HCT116 (cell line): ENCODE measurements around the gene KLK1. TPM values are rescaled to one million over a fixed set of nuclear protein-coding genes. Genes with fewer than 3 reads are reported as not detected.

Source experiments
- ATAC-seq: fragments of 200-7000 bp; cut with Tn5 transposase; 2 replicates; pipeline ENCODE4 v1.9.1; 2020; ENCODE audit warnings: mild to moderate bottlenecking, moderate library complexity
- BruUV-seq: library from RNA; stranded (reverse); fragments of 400-500 nt; replicated peaks from 2 replicates; lab custom pipeline; 2021; lab: Mats Ljungman, UMichigan
- CTCF ChIA-PET: fragments of 300-600 bp; sonication (Branson Sonifier 250); formaldehyde crosslinking; loops from one replicate; lab custom pipeline; 2021; ENCODE audit warnings: antibody characterized with exemption; lab: Charles Lee
- POLR2A ChIA-PET: fragments of 300-600, 350-600 bp; sonication (Branson Sonifier 250); formaldehyde crosslinking; loops from one replicate; lab custom pipeline; 2021; ENCODE audit warnings: antibody characterized with exemption; lab: Charles Lee
- RAD21 ChIA-PET, 2 experiments: fragments of 300-600 bp; sonication (Branson Sonifier 250); formaldehyde crosslinking; loops; one replicate each; lab custom pipeline; 2023; ENCODE audit warnings: low total read pairs in 2 of 2; ENCODE audit not compliant: uncharacterized antibody in 2 of 2, unreplicated experiment in 2 of 2, low non-redundant PET in 1 of 2; lab: Charles Lee
- DNase-seq: peaks from one replicate; pipeline ENCODE4 v3.0.0-alpha.2; 2010; ENCODE audit warnings: low read depth, low spot score
- H2AFZ ChIP-seq: fragments of 200-600 bp; shearing (Covaris generic), sonication (generic); 2 replicates; pipeline ENCODE4 v1.6.1; 2017; ENCODE audit warnings: low read depth, mixed run types, mixed read lengths, antibody characterized with exemption, low read length; ENCODE audit not compliant: poor library complexity, severe bottlenecking
- H3K27ac ChIP-seq: 2 replicates; pipeline ENCODE4 v1.5.1; 2012; ENCODE audit warnings: low read depth, low read length
- H3K27me3 ChIP-seq: fragments of 200-600 bp; sonication (generic); 2 replicates; pipeline ENCODE4 v1.6.1; 2016; ENCODE audit warnings: mixed run types, low read length, mixed read lengths; ENCODE audit not compliant: insufficient read depth
- H3K36me3 ChIP-seq, 2 experiments: fragments of 200-500 bp in 1 of 2; fragments of 200-600 bp in 1 of 2; sonication (Bioruptor generic) in 1 of 2; sonication (generic) in 1 of 2; 2 replicates each; pipeline versions ENCODE4 v1.5.1 to v1.6.1; 2014 to 2016; ENCODE audit warnings: low read length in 2 of 2, inconsistent platforms in 1 of 2, mixed read lengths in 1 of 2, mixed run types in 1 of 2; ENCODE audit not compliant: insufficient read depth in 2 of 2, control insufficient read depth in 1 of 2
- H3K4me1 ChIP-seq, 2 experiments: fragments of 200-600 bp in 1 of 2; sonication (generic) in 1 of 2; 2 replicates each; pipeline versions ENCODE4 v1.5.1 to v1.6.1; 2012 to 2017; ENCODE audit warnings: low read length in 2 of 2, inconsistent platforms in 1 of 2, mild to moderate bottlenecking in 1 of 2, mixed read lengths in 1 of 2, mixed run types in 1 of 2, moderate library complexity in 1 of 2; ENCODE audit not compliant: insufficient read depth in 2 of 2, control insufficient read depth in 1 of 2
- H3K4me2 ChIP-seq: fragments of 200-600 bp; sonication (generic); 2 replicates; pipeline ENCODE4 v1.6.1; 2017; ENCODE audit warnings: mixed run types, low read length, mixed read lengths
- H3K4me3 ChIP-seq, 2 experiments: fragments of 200-600 bp in 1 of 2; sonication (generic) in 1 of 2; replicated peaks in 1 of 2; 2 replicates each; pipeline ENCODE4 v1.5.1; 2011 to 2016; ENCODE audit warnings: low read length in 2 of 2, control low read depth in 1 of 2, low read depth in 1 of 2, mild to moderate bottlenecking in 1 of 2, mixed read lengths in 1 of 2, mixed run types in 1 of 2
- H3K79me2 ChIP-seq: fragments of 200-600 bp; sonication (generic); 2 replicates; pipeline ENCODE4 v1.6.1; 2017; ENCODE audit warnings: mild to moderate bottlenecking, mixed run types, low read length, moderate library complexity, mixed read lengths; ENCODE audit not compliant: insufficient read depth
- H3K9ac ChIP-seq: fragments of 200-600 bp; sonication (generic); 2 replicates; pipeline ENCODE4 v1.6.1; 2016; ENCODE audit warnings: low read length, mixed read lengths
- H3K9me2 ChIP-seq: fragments of 200-600 bp; sonication (generic), shearing (Covaris generic); 2 replicates; pipeline ENCODE4 v1.6.1; 2017; ENCODE audit warnings: mixed run types, mild to moderate bottlenecking, moderate library complexity; ENCODE audit not compliant: insufficient read depth
- H3K9me3 ChIP-seq, 2 experiments: fragments of 200-500 bp in 1 of 2; fragments of 200-600 bp in 1 of 2; sonication (Bioruptor generic) in 1 of 2; sonication (generic) in 1 of 2; 2 replicates each; pipeline ENCODE4 v1.6.1; 2014 to 2017; ENCODE audit warnings: low read length in 2 of 2, mixed read lengths in 2 of 2, inconsistent platforms in 1 of 2, low read depth in 1 of 2, mild to moderate bottlenecking in 1 of 2, mixed run types in 1 of 2, moderate library complexity in 1 of 2; ENCODE audit not compliant: control insufficient read depth in 1 of 2, insufficient read depth in 1 of 2
- H4K20me1 ChIP-seq: fragments of 200-600 bp; sonication (generic), shearing (Covaris generic); 2 replicates; pipeline ENCODE4 v1.6.1; 2017; ENCODE audit warnings: mixed run types, mild to moderate bottlenecking, moderate library complexity; ENCODE audit not compliant: insufficient read depth
- CBX3 ChIP-seq: IDR thresholded peaks from 2 replicates; pipeline ENCODE4 v1.6.1; 2012; ENCODE audit warnings: low read depth
- CEBPB ChIP-seq: IDR thresholded peaks from 2 replicates; pipeline ENCODE4 v1.6.1; 2012; ENCODE audit warnings: low read depth
- ELF1 ChIP-seq: IDR thresholded peaks from 2 replicates; pipeline ENCODE4 v1.6.1; 2012; ENCODE audit warnings: low read depth, borderline replicate concordance
- EZH2 ChIP-seq: fragments of 200-600 bp; sonication (generic); IDR thresholded peaks from 2 replicates; pipeline ENCODE4 v1.6.1; 2017; ENCODE audit warnings: antibody characterized with exemption, mixed run types
- FOSL1 ChIP-seq: IDR thresholded peaks from 2 replicates; pipeline ENCODE4 v1.6.1; 2012; ENCODE audit warnings: low read depth
- JUND ChIP-seq: IDR thresholded peaks from 2 replicates; pipeline ENCODE4 v1.6.1; 2012
- RAD21 ChIP-seq: IDR thresholded peaks from 2 replicates; pipeline ENCODE4 v1.6.1; 2012; ENCODE audit warnings: low read depth, mild to moderate bottlenecking
- SIN3A ChIP-seq: IDR thresholded peaks from 2 replicates; pipeline ENCODE4 v1.6.1; 2012; ENCODE audit warnings: low read depth
- SP1 ChIP-seq: IDR thresholded peaks from 2 replicates; pipeline ENCODE4 v1.6.1; 2012; ENCODE audit warnings: low read depth
- SRF ChIP-seq: IDR thresholded peaks from 2 replicates; pipeline ENCODE4 v1.6.1; 2012; ENCODE audit warnings: low read depth
- ZFX ChIP-seq: fragments of 450-650 bp; IDR thresholded peaks from 2 replicates; pipeline ENCODE4 v1.6.1; 2017
- intact Hi-C: fragments of 100-400 bp; cut with micrococcal nuclease; formaldehyde crosslinking; loops from 2 replicates; pipeline ENCODE4 v1.10.0; 2022
- total RNA-seq: library from RNA; stranded (reverse); gene quantifications from one replicate; pipeline ENCODE4 v1.2.1, GENCODE V29; 2021; ENCODE audit not compliant: unreplicated experiment
- TF ChIP-seq, protein P1 (sequence below): IDR thresholded peaks from 2 replicates; pipeline ENCODE4 v1.6.1; 2011; ENCODE audit warnings: mild to moderate bottlenecking, low read length, moderate library complexity; ENCODE audit not compliant: insufficient replicate concordance; ENCODE audit errors: extremely low read depth
- TF ChIP-seq, protein P2 (sequence below): IDR thresholded peaks from 2 replicates; pipeline ENCODE4 v1.6.1; 2012; ENCODE audit warnings: low read depth

KLK1 gene
- total RNA-seq, 1 experiment from 2014 or later: 3.3 TPM

DNA sequence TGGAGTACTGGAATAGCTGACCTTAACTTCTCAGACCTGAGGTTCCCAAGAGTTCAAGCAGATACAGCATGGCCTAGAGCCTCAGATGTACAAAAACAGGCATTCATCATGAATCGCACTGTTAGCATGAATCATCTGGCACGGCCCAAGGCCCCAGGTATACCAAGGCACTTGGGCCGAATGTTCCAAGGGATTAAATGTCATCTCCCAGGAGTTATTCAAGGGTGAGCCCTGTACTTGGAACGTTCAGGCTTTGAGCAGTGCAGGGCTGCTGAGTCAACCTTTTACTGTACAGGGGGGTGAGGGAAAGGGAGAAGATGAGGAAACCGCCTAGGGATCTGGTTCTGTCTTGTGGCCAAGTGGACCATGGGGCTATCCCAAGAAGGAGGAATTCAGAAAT, 37.4 kb upstream of the KLK1 start:
- H3K9me3 ChIP-seq: peaks cover 0 to 11% of the 10 kb centered on the region in 2 experiments; a peak in 1 of 4 replicates
- no peaks in the 10 kb centered on the region for H3K36me3 ChIP-seq
- POLR2A ChIA-PET: no interaction called here
- no peaks in the 10 kb centered on the region for H3K79me2 ChIP-seq
- no peak overlapping the region for H3K4me2 ChIP-seq
- H2AFZ ChIP-seq: no peak overlapping the region
- H4K20me1 ChIP-seq: no peaks in the 10 kb centered on the region
- no TSS peak for BruUV-seq
- no peak for DNase-seq
- TF ChIP-seq SRF: no peak
- no peak for TF ChIP-seq EZH2
- no peak for TF ChIP-seq CBX3
- no peaks in the 10 kb centered on the region for H3K4me1 ChIP-seq
- ATAC-seq: no peak
- peaks cover 23% of the 10 kb centered on the region; the same call in 1 of the 2 replicates for H3K27me3 ChIP-seq
- no peak overlapping the region for H3K9ac ChIP-seq
- H3K9me2 ChIP-seq: no peaks in the 10 kb centered on the region
- intact Hi-C loops: no loop called here
- RAD21 ChIA-PET: no interaction called here
- CTCF ChIA-PET: no interaction called here
- H3K4me3 ChIP-seq: no peak overlapping the region
- H3K27ac ChIP-seq: no peak overlapping the region

DNA sequence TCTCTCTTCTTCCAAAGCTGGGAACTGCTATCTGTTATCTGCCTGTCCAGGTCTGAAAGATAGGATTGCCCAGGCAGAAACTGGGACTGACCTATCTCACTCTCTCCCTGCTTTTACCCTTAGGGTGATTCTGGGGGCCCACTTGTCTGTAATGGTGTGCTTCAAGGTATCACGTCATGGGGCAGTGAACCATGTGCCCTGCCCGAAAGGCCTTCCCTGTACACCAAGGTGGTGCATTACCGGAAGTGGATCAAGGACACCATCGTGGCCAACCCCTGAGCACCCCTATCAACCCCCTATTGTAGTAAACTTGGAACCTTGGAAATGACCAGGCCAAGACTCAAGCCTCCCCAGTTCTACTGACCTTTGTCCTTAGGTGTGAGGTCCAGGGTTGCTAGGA, 36.3 kb upstream of the KLK1 start:
- ChIA-PET POLR2A (no interaction called here), RAD21 (no interaction called here), CTCF (no interaction called here)
- intact Hi-C loops: no loop called here
- no peak for DNase-seq
- H3K27me3 ChIP-seq: peaks cover 28% of the 10 kb centered on the region; the same call in 1 of the 2 replicates
- no peak overlapping the region for H2AFZ ChIP-seq
- H3K9ac ChIP-seq: no peak overlapping the region
- H3K79me2 ChIP-seq: no peaks in the 10 kb centered on the region
- no peaks in the 10 kb centered on the region for H3K9me2 ChIP-seq
- peaks cover 0 to 11% of the 10 kb centered on the region in 2 experiments; a peak in 1 of 4 replicates for H3K9me3 ChIP-seq
- no peak overlapping the region for H3K27ac ChIP-seq
- no peak overlapping the region for H3K4me3 ChIP-seq
- H4K20me1 ChIP-seq: no peaks in the 10 kb centered on the region
- no peak overlapping the region for H3K4me2 ChIP-seq
- ATAC-seq: no peak
- no peaks in the 10 kb centered on the region for H3K4me1 ChIP-seq
- no peak for TF ChIP-seq SIN3A
- TF ChIP-seq CEBPB: no peak
- TF ChIP-seq EZH2: no peak
- no peak for TF ChIP-seq FOSL1
- TF ChIP-seq, protein P1, sequence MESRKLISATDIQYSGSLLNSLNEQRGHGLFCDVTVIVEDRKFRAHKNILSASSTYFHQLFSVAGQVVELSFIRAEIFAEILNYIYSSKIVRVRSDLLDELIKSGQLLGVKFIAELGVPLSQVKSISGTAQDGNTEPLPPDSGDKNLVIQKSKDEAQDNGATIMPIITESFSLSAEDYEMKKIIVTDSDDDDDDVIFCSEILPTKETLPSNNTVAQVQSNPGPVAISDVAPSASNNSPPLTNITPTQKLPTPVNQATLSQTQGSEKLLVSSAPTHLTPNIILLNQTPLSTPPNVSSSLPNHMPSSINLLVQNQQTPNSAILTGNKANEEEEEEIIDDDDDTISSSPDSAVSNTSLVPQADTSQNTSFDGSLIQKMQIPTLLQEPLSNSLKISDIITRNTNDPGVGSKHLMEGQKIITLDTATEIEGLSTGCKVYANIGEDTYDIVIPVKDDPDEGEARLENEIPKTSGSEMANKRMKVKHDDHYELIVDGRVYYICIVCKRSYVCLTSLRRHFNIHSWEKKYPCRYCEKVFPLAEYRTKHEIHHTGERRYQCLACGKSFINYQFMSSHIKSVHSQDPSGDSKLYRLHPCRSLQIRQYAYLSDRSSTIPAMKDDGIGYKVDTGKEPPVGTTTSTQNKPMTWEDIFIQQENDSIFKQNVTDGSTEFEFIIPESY: no peak
- no peak for TF ChIP-seq RAD21
- no peak for TF ChIP-seq ZFX
- no peak for TF ChIP-seq ELF1
- TF ChIP-seq, protein P2, sequence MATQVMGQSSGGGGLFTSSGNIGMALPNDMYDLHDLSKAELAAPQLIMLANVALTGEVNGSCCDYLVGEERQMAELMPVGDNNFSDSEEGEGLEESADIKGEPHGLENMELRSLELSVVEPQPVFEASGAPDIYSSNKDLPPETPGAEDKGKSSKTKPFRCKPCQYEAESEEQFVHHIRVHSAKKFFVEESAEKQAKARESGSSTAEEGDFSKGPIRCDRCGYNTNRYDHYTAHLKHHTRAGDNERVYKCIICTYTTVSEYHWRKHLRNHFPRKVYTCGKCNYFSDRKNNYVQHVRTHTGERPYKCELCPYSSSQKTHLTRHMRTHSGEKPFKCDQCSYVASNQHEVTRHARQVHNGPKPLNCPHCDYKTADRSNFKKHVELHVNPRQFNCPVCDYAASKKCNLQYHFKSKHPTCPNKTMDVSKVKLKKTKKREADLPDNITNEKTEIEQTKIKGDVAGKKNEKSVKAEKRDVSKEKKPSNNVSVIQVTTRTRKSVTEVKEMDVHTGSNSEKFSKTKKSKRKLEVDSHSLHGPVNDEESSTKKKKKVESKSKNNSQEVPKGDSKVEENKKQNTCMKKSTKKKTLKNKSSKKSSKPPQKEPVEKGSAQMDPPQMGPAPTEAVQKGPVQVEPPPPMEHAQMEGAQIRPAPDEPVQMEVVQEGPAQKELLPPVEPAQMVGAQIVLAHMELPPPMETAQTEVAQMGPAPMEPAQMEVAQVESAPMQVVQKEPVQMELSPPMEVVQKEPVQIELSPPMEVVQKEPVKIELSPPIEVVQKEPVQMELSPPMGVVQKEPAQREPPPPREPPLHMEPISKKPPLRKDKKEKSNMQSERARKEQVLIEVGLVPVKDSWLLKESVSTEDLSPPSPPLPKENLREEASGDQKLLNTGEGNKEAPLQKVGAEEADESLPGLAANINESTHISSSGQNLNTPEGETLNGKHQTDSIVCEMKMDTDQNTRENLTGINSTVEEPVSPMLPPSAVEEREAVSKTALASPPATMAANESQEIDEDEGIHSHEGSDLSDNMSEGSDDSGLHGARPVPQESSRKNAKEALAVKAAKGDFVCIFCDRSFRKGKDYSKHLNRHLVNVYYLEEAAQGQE: no peak
- no peak for TF ChIP-seq SP1
- no peak for TF ChIP-seq JUND
- TF ChIP-seq SRF: no peak
- H3K36me3 ChIP-seq: no peaks in the 10 kb centered on the region
- no TSS peak for BruUV-seq
